Measurements from ENCODE around the gene HHIPL1. TPM values are rescaled to one million over a fixed set of nuclear protein-coding genes. Genes with fewer than 3 reads are reported as not detected.

HHIPL1 gene
- total and polyA plus RNA-seq, 5 donors, result 0.75 to 3.4 (median 2.0) TPM

- DNase-seq (peak in 1 of 3 donors; percentile 58), ATAC-seq (no peak)
- H3K9me3 ChIP-seq (ENCODE audit: control insufficient read depth, low read length), result no peaks in the 10 kb centered on the region
- H3K27me3 ChIP-seq (ENCODE audit: control insufficient read depth, insufficient read depth), result no peaks in the 10 kb centered on the region
- peak overlapping the region; percentile 63 for H3K4me3 ChIP-seq (ENCODE audit: low read length)
- H3K27ac ChIP-seq (ENCODE audit: low read length), result peak overlapping the region; percentile 69
- intact Hi-C loops (cut with DNase I), result loop anchor here in 1 of 4 donors (5.0 kb wide), 1 partner anchor 40 kb away; no protein-coding TSS in a partner anchor
- peaks cover 15% of the 10 kb centered on the region for H3K4me1 ChIP-seq (ENCODE audit: control insufficient read depth, insufficient read depth, low read length)
- 34% methylated on average over 18 of the region's 18 CpGs for WGBS
Measured at GRCh38 chr14:99602054-99602787, 42.7 kb upstream of the HHIPL1 start.

- Histone ChIP-seq H3K9me3 (ENCODE audit: control insufficient read depth, low read length) (no peaks in the 10 kb centered on the region), H3K27ac (ENCODE audit: low read length) (peak overlapping the region; percentile 11), H3K27me3 (ENCODE audit: control insufficient read depth, insufficient read depth) (no peaks in the 10 kb centered on the region), H3K4me1 (ENCODE audit: control insufficient read depth, insufficient read depth, low read length) (peaks cover 15% of the 10 kb centered on the region), H3K4me3 (ENCODE audit: low read length) (peak overlapping the region; percentile 63)
- 31% methylated on average over 53 of the region's 53 CpGs for WGBS
- DNase-seq (peak in 1 of 3 donors; percentile 63), ATAC-seq (no peak)
- intact Hi-C loops (cut with DNase I), result loop anchor here in 1 of 4 donors (5.0 kb wide), 1 partner anchor 41 kb away; no protein-coding TSS in a partner anchor
Measured at GRCh38 chr14:99602788-99603415, 42.0 kb upstream of the HHIPL1 start.

GRCh38 chr14:99603471-99604277, 41.3 kb upstream of the HHIPL1 start, which contains the start of gene CCDC85C:
Gene CCDC85C, minus strand, starts transcription at chr14:99604207. Its CDS starts 248 bp downstream, at chr14:99603959.
- DNase-seq (peak in 2 of 3 donors; percentile 75 to 77), ATAC-seq (no peak)
- Histone ChIP-seq H3K4me1 (ENCODE audit: control insufficient read depth, insufficient read depth, low read length) (peaks cover 11% of the 10 kb centered on the region), H3K4me3 (ENCODE audit: low read length) (peak within 1 kb of the TSS; percentile 84), H3K27ac (ENCODE audit: low read length) (peak within 1 kb of the TSS; percentile 63), H3K27me3 (ENCODE audit: control insufficient read depth, insufficient read depth) (no peaks in the 10 kb centered on the region), H3K9me3 (ENCODE audit: control insufficient read depth, low read length) (no peaks in the 10 kb centered on the region)
- whole genome bisulfite sequencing, result 3% methylated on average over 128 of the region's 128 CpGs
- intact Hi-C loops (cut with DNase I), result loop anchor here in 1 of 4 donors (5.0 kb wide), 1 partner anchor 41 kb away; no protein-coding TSS in a partner anchor

- H3K4me3 ChIP-seq (ENCODE audit: low read length), result peak overlapping the region; percentile 84
Measured at GRCh38 chr14:99604278-99604765, 40.6 kb upstream of the HHIPL1 start.

GRCh38 chr14:99604766-99605298, 40.1 kb upstream of the HHIPL1 start:
- peak overlapping the region; percentile 63 for H3K27ac ChIP-seq (ENCODE audit: low read length)
- peak; percentile 36 to 55 for ATAC-seq
- peak overlapping the region; percentile 84 for H3K4me3 ChIP-seq (ENCODE audit: low read length)
- peaks cover 10% of the 10 kb centered on the region for H3K4me1 ChIP-seq (ENCODE audit: control insufficient read depth, insufficient read depth, low read length)
- peak in 2 of 3 donors; percentile 75 to 82 for DNase-seq
- H3K9me3 ChIP-seq (ENCODE audit: control insufficient read depth, low read length), result no peaks in the 10 kb centered on the region
- WGBS, result under 1% methylated on average over 50 of the region's 50 CpGs
- no peaks in the 10 kb centered on the region for H3K27me3 ChIP-seq (ENCODE audit: control insufficient read depth, insufficient read depth)
- intact Hi-C loops (cut with DNase I), result loop anchor here in 1 of 4 donors (5.0 kb wide), 1 partner anchor 43 kb away; no protein-coding TSS in a partner anchor

More at GRCh38 chr14:99604278-99604765, 40.6 kb upstream of the HHIPL1 start:
- Histone ChIP-seq H3K27ac (ENCODE audit: low read length) (peak overlapping the region; percentile 63), H3K27me3 (ENCODE audit: control insufficient read depth, insufficient read depth) (no peaks in the 10 kb centered on the region), H3K4me1 (ENCODE audit: control insufficient read depth, insufficient read depth, low read length) (peaks cover 10% of the 10 kb centered on the region), H3K9me3 (ENCODE audit: control insufficient read depth, low read length) (no peaks in the 10 kb centered on the region)
- ATAC-seq (peak; percentile 98), DNase-seq (peak; percentile 94 to 99 (median 98))
- intact Hi-C loops (cut with DNase I), result loop anchor here in 1 of 4 donors (5.0 kb wide), 1 partner anchor 42 kb away; no protein-coding TSS in a partner anchor
- WGBS, result under 1% methylated on average over 65 of the region's 65 CpGs

- peak overlapping the region; percentile 84 for H3K4me3 ChIP-seq (ENCODE audit: low read length)
- H3K27ac ChIP-seq (ENCODE audit: low read length), result peak overlapping the region; percentile 2
- WGBS, result 3% methylated on average over 38 of the region's 38 CpGs
- peak; percentile 49 to 85 (median 84) for DNase-seq
- intact Hi-C loops (cut with DNase I), result no loop called here
- ATAC-seq, result peak; percentile 10 to 28
- no peaks in the 10 kb centered on the region for H3K9me3 ChIP-seq (ENCODE audit: control insufficient read depth, low read length)
- no peaks in the 10 kb centered on the region for H3K27me3 ChIP-seq (ENCODE audit: control insufficient read depth, insufficient read depth)
- H3K4me1 ChIP-seq (ENCODE audit: control insufficient read depth, insufficient read depth, low read length), result peaks cover 10% of the 10 kb centered on the region
Measured at GRCh38 chr14:99605299-99605961, 39.5 kb upstream of the HHIPL1 start.

GRCh38 chr14:99606359-99606758, 38.6 kb upstream of the HHIPL1 start:
- ATAC-seq (no peak), DNase-seq (peak in 1 of 3 donors; percentile 12)
- no peak overlapping the region for H3K27ac ChIP-seq (ENCODE audit: low read length)
- no peaks in the 10 kb centered on the region for H3K27me3 ChIP-seq (ENCODE audit: control insufficient read depth, insufficient read depth)
- 80% methylated on average over 7 of the region's 7 CpGs for WGBS
- H3K4me1 ChIP-seq (ENCODE audit: control insufficient read depth, insufficient read depth, low read length), result peaks cover 10% of the 10 kb centered on the region
- no peak overlapping the region for H3K4me3 ChIP-seq (ENCODE audit: low read length)
- intact Hi-C loops (cut with DNase I), result no loop called here
- no peaks in the 10 kb centered on the region for H3K9me3 ChIP-seq (ENCODE audit: control insufficient read depth, low read length)

GRCh38 chr14:99608591-99608990, 36.3 kb upstream of the HHIPL1 start:
- ATAC-seq (no peak), DNase-seq (no peak)
- 97% methylated on average over 2 of the region's 2 CpGs for WGBS
- no peaks in the 10 kb centered on the region for H3K27me3 ChIP-seq (ENCODE audit: control insufficient read depth, insufficient read depth)
- intact Hi-C loops (cut with DNase I), result no loop called here
- H3K4me1 ChIP-seq (ENCODE audit: control insufficient read depth, insufficient read depth, low read length), result peaks cover 3% of the 10 kb centered on the region
- no peak overlapping the region for H3K27ac ChIP-seq (ENCODE audit: low read length)
- no peaks in the 10 kb centered on the region for H3K9me3 ChIP-seq (ENCODE audit: control insufficient read depth, low read length)
- no peak overlapping the region for H3K4me3 ChIP-seq (ENCODE audit: low read length)

- intact Hi-C loops (cut with DNase I), result no loop called here
- no peak overlapping the region for H3K4me3 ChIP-seq (ENCODE audit: low read length)
- 65% methylated on average over 10 of the region's 10 CpGs for WGBS
- H3K4me1 ChIP-seq (ENCODE audit: control insufficient read depth, insufficient read depth, low read length), result peaks cover 3% of the 10 kb centered on the region
- no peak overlapping the region for H3K27ac ChIP-seq (ENCODE audit: low read length)
- ATAC-seq (no peak), DNase-seq (peak in 2 of 3 donors; percentile 10 to 29)
- H3K9me3 ChIP-seq (ENCODE audit: control insufficient read depth, low read length), result no peaks in the 10 kb centered on the region
- H3K27me3 ChIP-seq (ENCODE audit: control insufficient read depth, insufficient read depth), result no peaks in the 10 kb centered on the region
Measured at GRCh38 chr14:99609245-99610170, 35.4 kb upstream of the HHIPL1 start.

Data from right cardiac atrium (tissue), 5 donors.